Neural progenitor cell (in vitro differentiated cells): Measurements from ENCODE around the gene EYA4.

ENCODE experiments used
- EZH2 ChIP-seq: fragments of 200-600 bp; sonication (generic); IDR thresholded peaks from 2 replicates; pipeline ENCODE4 v1.6.1; 2017; ENCODE audit warnings: antibody characterized with exemption, mild to moderate bottlenecking, moderate library complexity
- TF ChIP-seq, protein P1 (sequence below): fragments of 200-600 bp; sonication (generic); IDR thresholded peaks from 2 replicates; pipeline ENCODE4 v1.5.1; 2017; ENCODE audit warnings: antibody characterized with exemption, mild to moderate bottlenecking

DNA sequence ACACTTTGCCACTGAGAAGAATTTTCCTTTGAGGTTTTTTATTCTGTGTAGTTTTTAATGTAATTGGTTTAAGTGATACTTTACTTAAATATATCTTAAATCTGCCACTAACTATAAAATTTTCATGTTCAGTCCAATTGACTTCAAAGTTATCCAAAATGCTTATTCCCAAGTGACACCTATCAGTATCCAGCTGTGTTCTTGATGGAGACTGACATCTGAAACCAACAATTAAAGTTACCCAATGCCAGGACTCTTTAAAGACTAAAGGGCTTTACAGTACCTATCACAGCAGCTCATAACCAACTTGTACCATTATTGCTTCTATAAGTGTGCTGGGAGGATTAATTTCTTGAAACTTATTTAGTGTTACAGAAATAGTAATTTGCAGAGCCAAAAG is 13.8 kb upstream of the EYA4 start:
- TF ChIP-seq, protein P1, sequence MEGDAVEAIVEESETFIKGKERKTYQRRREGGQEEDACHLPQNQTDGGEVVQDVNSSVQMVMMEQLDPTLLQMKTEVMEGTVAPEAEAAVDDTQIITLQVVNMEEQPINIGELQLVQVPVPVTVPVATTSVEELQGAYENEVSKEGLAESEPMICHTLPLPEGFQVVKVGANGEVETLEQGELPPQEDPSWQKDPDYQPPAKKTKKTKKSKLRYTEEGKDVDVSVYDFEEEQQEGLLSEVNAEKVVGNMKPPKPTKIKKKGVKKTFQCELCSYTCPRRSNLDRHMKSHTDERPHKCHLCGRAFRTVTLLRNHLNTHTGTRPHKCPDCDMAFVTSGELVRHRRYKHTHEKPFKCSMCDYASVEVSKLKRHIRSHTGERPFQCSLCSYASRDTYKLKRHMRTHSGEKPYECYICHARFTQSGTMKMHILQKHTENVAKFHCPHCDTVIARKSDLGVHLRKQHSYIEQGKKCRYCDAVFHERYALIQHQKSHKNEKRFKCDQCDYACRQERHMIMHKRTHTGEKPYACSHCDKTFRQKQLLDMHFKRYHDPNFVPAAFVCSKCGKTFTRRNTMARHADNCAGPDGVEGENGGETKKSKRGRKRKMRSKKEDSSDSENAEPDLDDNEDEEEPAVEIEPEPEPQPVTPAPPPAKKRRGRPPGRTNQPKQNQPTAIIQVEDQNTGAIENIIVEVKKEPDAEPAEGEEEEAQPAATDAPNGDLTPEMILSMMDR: no peak
- TF ChIP-seq EZH2: no peak
